Loucy (cell line): ENCODE results near the gene KIF26A.

Experiments
- H2AFZ ChIP-seq: fragments of 200-600 bp; sonication (generic); 2 replicates; pipeline ENCODE4 v1.6.0; 2016; ENCODE audit warnings: antibody characterized with exemption, mild to moderate bottlenecking, low read length, moderate library complexity
- H3F3A ChIP-seq: fragments of 200-600 bp; 2 replicates; pipeline ENCODE4 v1.6.0; 2016; ENCODE audit warnings: antibody characterized with exemption, low read depth, mild to moderate bottlenecking
- H3K27me3 ChIP-seq: fragments of 200-600 bp; sonication (generic); 2 replicates; pipeline ENCODE4 v1.6.1; 2014; ENCODE audit warnings: low read length, mild to moderate bottlenecking; ENCODE audit not compliant: insufficient read depth, poor library complexity, severe bottlenecking
- H3K36me3 ChIP-seq: fragments of 200-600 bp; sonication (generic); 2 replicates; pipeline ENCODE4 v1.6.1; 2016; ENCODE audit warnings: low read length; ENCODE audit not compliant: insufficient read depth
- H3K4me1 ChIP-seq: fragments of 200-600 bp; sonication (generic); 2 replicates; pipeline ENCODE4 v1.5.1; 2014; ENCODE audit warnings: low read length, mild to moderate bottlenecking; ENCODE audit not compliant: insufficient read depth, poor library complexity, severe bottlenecking
- H3K4me2 ChIP-seq: fragments of 200-600 bp; sonication (generic); 2 replicates; pipeline ENCODE4 v1.6.0; 2014; ENCODE audit warnings: antibody characterized with exemption, low read length, low read depth, mild to moderate bottlenecking; ENCODE audit not compliant: poor library complexity, severe bottlenecking
- H3K4me3 ChIP-seq: fragments of 200-600 bp; sonication (generic); 2 replicates; pipeline ENCODE4 v1.5.1; 2014; ENCODE audit warnings: low read length, mild to moderate bottlenecking, mixed read lengths; ENCODE audit not compliant: poor library complexity, severe bottlenecking
- H3K79me2 ChIP-seq: fragments of 200-600 bp; sonication (generic); 2 replicates; pipeline ENCODE4 v1.6.1; 2014; ENCODE audit warnings: low read length; ENCODE audit not compliant: insufficient read depth
- H3K9ac ChIP-seq: fragments of 200-600 bp; sonication (generic); 2 replicates; pipeline ENCODE4 v1.6.0; 2014; ENCODE audit warnings: mild to moderate bottlenecking, low read depth, low read length, moderate library complexity; ENCODE audit not compliant: poor library complexity, severe bottlenecking
- H3K9me2 ChIP-seq: fragments of 200-600 bp; sonication (generic); replicated peaks from 2 replicates; pipeline ENCODE4 v1.6.1; 2016; ENCODE audit warnings: low read depth, low read length, mixed read lengths
- H3K9me3 ChIP-seq: fragments of 200-600 bp; sonication (generic); 2 replicates; pipeline ENCODE4 v1.6.1; 2014; ENCODE audit warnings: mild to moderate bottlenecking, antibody characterized with exemption, low read length, low read depth; ENCODE audit not compliant: insufficient read depth
- H4K20me1 ChIP-seq: fragments of 200-600 bp; sonication (generic); 2 replicates; pipeline ENCODE4 v1.6.0; 2014; ENCODE audit warnings: antibody characterized with exemption, low read length, mild to moderate bottlenecking; ENCODE audit not compliant: insufficient read depth, poor library complexity, severe bottlenecking
- EZH2phosphoT487 ChIP-seq: fragments of 200-600 bp; IDR thresholded peaks from 2 replicates; pipeline ENCODE4 v1.6.1; 2018; ENCODE audit warnings: antibody characterized with exemption, mild to moderate bottlenecking, moderate library complexity, borderline replicate concordance
- TF ChIP-seq, protein P1 (sequence below): fragments of 200-600 bp; sonication (generic); conservative IDR thresholded peaks from 2 replicates; pipeline ENCODE4 v1.5.1; 2014; ENCODE audit warnings: mild to moderate bottlenecking, antibody characterized with exemption, low read length

KIF26A gene

DNA sequence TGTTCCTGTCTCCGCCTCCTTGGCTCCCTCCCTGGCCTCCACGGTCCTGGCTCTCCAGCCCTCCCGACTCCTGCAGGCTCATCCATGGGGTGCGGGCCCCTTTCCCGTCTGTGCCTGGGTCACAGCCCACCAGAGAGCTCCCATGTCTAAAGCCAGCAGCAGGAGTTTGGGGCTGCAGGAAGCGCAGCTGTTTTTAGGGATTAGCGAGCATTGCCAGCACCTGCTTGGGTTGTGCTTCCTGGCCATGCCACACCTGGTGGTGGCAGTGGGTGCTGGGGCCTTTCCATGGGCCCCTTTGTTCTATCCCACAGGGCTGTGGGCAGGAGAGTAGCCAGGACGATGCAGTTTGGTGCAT is 64.7 kb downstream of the KIF26A start:
- no peaks in the 10 kb centered on the region for H3F3A ChIP-seq
- H3K79me2 ChIP-seq = no peaks in the 10 kb centered on the region
- no peaks in the 10 kb centered on the region for H4K20me1 ChIP-seq
- H3K9ac ChIP-seq = no peak overlapping the region
- no peak overlapping the region for H3K4me3 ChIP-seq
- no peaks in the 10 kb centered on the region for H3K9me3 ChIP-seq
- no peak for TF ChIP-seq EZH2phosphoT487
- TF ChIP-seq, protein P1, sequence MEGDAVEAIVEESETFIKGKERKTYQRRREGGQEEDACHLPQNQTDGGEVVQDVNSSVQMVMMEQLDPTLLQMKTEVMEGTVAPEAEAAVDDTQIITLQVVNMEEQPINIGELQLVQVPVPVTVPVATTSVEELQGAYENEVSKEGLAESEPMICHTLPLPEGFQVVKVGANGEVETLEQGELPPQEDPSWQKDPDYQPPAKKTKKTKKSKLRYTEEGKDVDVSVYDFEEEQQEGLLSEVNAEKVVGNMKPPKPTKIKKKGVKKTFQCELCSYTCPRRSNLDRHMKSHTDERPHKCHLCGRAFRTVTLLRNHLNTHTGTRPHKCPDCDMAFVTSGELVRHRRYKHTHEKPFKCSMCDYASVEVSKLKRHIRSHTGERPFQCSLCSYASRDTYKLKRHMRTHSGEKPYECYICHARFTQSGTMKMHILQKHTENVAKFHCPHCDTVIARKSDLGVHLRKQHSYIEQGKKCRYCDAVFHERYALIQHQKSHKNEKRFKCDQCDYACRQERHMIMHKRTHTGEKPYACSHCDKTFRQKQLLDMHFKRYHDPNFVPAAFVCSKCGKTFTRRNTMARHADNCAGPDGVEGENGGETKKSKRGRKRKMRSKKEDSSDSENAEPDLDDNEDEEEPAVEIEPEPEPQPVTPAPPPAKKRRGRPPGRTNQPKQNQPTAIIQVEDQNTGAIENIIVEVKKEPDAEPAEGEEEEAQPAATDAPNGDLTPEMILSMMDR = no peak
- no peaks in the 10 kb centered on the region for H3K36me3 ChIP-seq
- H2AFZ ChIP-seq = no peak overlapping the region
- peaks cover 7% of the 10 kb centered on the region for H3K4me1 ChIP-seq
- H3K27me3 ChIP-seq = no peaks in the 10 kb centered on the region
- no peak overlapping the region for H3K4me2 ChIP-seq
- H3K9me2 ChIP-seq = no peaks in the 10 kb centered on the region

DNA sequence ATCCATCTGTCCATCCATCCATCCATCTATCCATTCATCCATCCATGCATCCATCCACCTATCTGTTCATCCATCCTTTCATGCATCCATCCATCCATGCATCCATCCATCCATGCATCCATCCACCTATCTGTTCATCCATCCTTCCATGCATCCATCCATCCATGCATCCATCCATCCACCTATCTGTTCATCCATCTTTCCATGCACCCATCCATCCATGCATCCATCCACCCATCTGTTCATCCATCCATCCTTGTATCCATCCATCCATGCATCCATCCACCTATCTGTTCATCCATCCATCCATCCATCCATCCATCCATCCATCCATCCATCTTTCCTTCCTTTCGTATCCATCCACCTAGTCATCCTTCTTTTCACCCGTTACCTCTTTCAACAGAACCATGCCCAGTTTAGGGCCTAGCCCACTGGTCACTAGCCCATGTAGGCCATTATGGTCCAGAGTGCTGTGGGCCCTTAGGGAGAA is 66.3 kb downstream of the KIF26A start:
- Histone ChIP-seq H3F3A (no peaks in the 10 kb centered on the region), H3K9me3 (no peaks in the 10 kb centered on the region), H3K4me1 (peaks cover 7% of the 10 kb centered on the region), H3K27me3 (no peaks in the 10 kb centered on the region), H3K36me3 (no peaks in the 10 kb centered on the region), H3K79me2 (no peaks in the 10 kb centered on the region), H3K4me3 (no peak overlapping the region), H2AFZ (no peak overlapping the region), H4K20me1 (no peaks in the 10 kb centered on the region), H3K9me2 (no peaks in the 10 kb centered on the region), H3K9ac (no peak overlapping the region), H3K4me2 (no peak overlapping the region)
- TF ChIP-seq, protein P1 = no peak
- no peak for TF ChIP-seq EZH2phosphoT487

DNA sequence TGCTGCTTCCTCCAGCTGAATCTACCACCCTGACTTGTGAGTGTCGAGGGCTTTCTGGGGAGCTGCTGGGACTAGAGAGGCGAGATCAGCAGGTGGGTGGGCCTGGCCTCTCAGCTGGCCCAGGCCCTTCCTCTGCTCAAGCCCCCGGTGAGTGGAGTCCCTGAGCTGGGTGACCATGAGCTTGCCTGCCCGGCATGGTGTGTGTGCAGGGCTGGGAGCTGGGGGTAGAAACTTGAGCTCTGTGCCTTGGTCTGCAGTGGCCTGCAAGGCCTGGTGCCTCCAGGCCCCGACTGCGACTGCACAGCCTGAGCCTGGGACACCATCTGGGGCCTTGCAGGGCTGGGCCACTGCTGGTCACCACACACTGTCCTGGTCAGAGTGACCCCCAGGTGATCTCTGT is 67.4 kb downstream of the KIF26A start:
- H3K4me2 ChIP-seq = no peak overlapping the region
- H3K4me1 ChIP-seq = peaks cover 7% of the 10 kb centered on the region
- no peaks in the 10 kb centered on the region for H3K9me2 ChIP-seq
- H3K79me2 ChIP-seq = no peaks in the 10 kb centered on the region
- H3K36me3 ChIP-seq = no peaks in the 10 kb centered on the region
- H3F3A ChIP-seq = no peaks in the 10 kb centered on the region
- H3K9me3 ChIP-seq = no peaks in the 10 kb centered on the region
- H2AFZ ChIP-seq = no peak overlapping the region
- H3K4me3 ChIP-seq = no peak overlapping the region
- TF ChIP-seq, protein P1 = no peak
- TF ChIP-seq EZH2phosphoT487 = no peak
- no peaks in the 10 kb centered on the region for H3K27me3 ChIP-seq
- H4K20me1 ChIP-seq = no peaks in the 10 kb centered on the region
- no peak overlapping the region for H3K9ac ChIP-seq
